Measurements from ENCODE around the gene NDE1. TPM values are rescaled to one million over a fixed set of nuclear protein-coding genes. Genes with fewer than 3 reads are reported as not detected.

The NDE1 gene
- total and polyA plus RNA-seq, 2 of the 4 experiments (the other 2 are of a cell fraction), result 22.7 to 29.2 TPM

DNA sequence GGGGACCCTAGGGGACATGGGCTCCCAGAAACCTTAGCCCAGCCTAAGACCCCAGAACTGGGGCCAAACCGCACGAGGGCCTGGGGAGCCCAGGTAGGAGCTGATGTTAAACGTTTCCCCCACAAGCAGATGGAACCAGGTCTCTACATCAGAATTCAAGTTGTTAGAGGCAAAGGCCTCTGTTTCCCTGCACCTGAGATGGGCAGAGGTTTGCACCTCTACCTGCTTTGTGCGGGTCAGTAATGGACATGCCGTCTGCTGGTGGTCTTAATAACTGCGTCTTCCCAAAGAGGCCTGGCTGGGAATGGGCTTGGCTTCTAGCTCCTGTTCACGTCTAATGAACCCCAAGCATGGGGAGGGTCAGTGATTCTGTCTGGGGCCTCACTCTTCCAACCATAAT is 79.1 kb downstream of the NDE1 start:
- CTCF ChIA-PET, result no interaction called here

More for the DNA sequence above, 79.1 kb downstream of the NDE1 start:
- Histone ChIP-seq H3K18ac (ENCODE audit: low read depth, low read length) (no peak overlapping the region), H3K9ac (ENCODE audit: low read depth, low read length) (no peak overlapping the region), H3K9me1 (ENCODE audit: insufficient read depth, low read length) (peaks cover 8% of the 10 kb centered on the region; the same call in 1 of the 2 replicates), H2BK20ac (ENCODE audit: low read depth, low read length) (no peak overlapping the region), H3K23ac (ENCODE audit: low read depth, low read length) (no peak overlapping the region), H3K27me3 (ENCODE audit: control insufficient read depth, insufficient read depth, low read length) (no peaks in the 10 kb centered on the region), H2BK15ac (ENCODE audit: low read depth, low read length) (no peak overlapping the region), H3K4ac (ENCODE audit: low read depth, low read length) (no peak overlapping the region), H3K4me1 (ENCODE audit: control insufficient read depth, insufficient read depth, low read length) (peaks cover 3% of the 10 kb centered on the region; the same call in 1 of the 2 replicates), H3K56ac (ENCODE audit: extremely low read depth, insufficient read depth, low read length) (no peak overlapping the region), H3K36me3 (ENCODE audit: control insufficient read depth, insufficient read depth, low read length) (peaks cover 15% of the 10 kb centered on the region), H3K4me3 (ENCODE audit: insufficient read depth, low read depth, low read length) (no peak overlapping the region), H3K4me2 (ENCODE audit: low read depth, low read length) (no peak overlapping the region), H4K20me1 (ENCODE audit: insufficient read depth, low read length) (no peaks in the 10 kb centered on the region), H2AK9ac (replicated peaks; ENCODE audit: low read depth, low read length, poor library complexity) (no peak overlapping the region), H3K79me1 (ENCODE audit: low read depth in 1 of 2, low read length in 2 of 2) (no peaks in the 10 kb centered on the region; a peak in 1 of 4 replicates), H3K14ac (replicated peaks; ENCODE audit: low read depth, low read length) (no peak overlapping the region), H4K5ac (ENCODE audit: low read depth, low read length) (no peak overlapping the region), H2BK120ac (ENCODE audit: low read depth, low read length) (no peak overlapping the region), H4K91ac (ENCODE audit: insufficient read depth, low read depth, low read length) (no peak overlapping the region), H3K9me3 (ENCODE audit: control insufficient read depth, insufficient read depth, low read length) (no peaks in the 10 kb centered on the region), H2AK5ac (ENCODE audit: low read depth, low read length) (no peak overlapping the region), H4K8ac (ENCODE audit: low read depth in 2 of 2, low read length in 2 of 2) (no peak overlapping the region), H3K27ac (ENCODE audit: insufficient read depth, low read length) (no peak overlapping the region), H2BK5ac (ENCODE audit: low read depth, low read length, poor library complexity, severe bottlenecking) (no peak overlapping the region), H2AFZ (replicated peaks; ENCODE audit: low read length, poor library complexity) (no peak overlapping the region)
- dilution Hi-C loops (cut with HindIII; ENCODE audit: low sequenced_read_pairs, unreplicated experiment) (no loop called here), intact Hi-C loops (cut with micrococcal nuclease) (no loop called here), in situ Hi-C loops (cut with MboI; ENCODE audit: low sequenced_read_pairs) (no loop called here)
- POLR2A ChIA-PET (ENCODE audit: unreplicated experiment), result no interaction called here
- BruUV-seq (replicated peaks), result no TSS peak
- ATAC-seq (ENCODE audit: low read depth), result no peak
- TF ChIP-seq BHLHE40 (IDR thresholded peaks at IDR 0.05; ENCODE audit: low read depth, low read length) (no peak), POLR2A (IDR thresholded peaks at IDR 0.05; ENCODE audit: low read depth, low read length) (no peak), RAD21 (IDR thresholded peaks at IDR 0.05; ENCODE audit: low read length) (no peak), NFE2L2 (IDR thresholded peaks at IDR 0.05; ENCODE audit: low read depth, low read length) (no peak), SMC3 (IDR thresholded peaks at IDR 0.05; ENCODE audit: low read depth, low read length) (no peak), RCOR1 (IDR thresholded peaks at IDR 0.05; ENCODE audit: insufficient replicate concordance, low read length) (no peak), CEBPB (IDR thresholded peaks at IDR 0.05; ENCODE audit: low read depth, low read length) (no peak), MXI1 (IDR thresholded peaks at IDR 0.05; ENCODE audit: borderline replicate concordance, low read depth, low read length) (no peak), RFX5 (IDR thresholded peaks at IDR 0.05; ENCODE audit: low read depth, low read length) (no peak), CHD1 (IDR thresholded peaks at IDR 0.05; ENCODE audit: low read depth, low read length) (no peak), FOS (IDR thresholded peaks at IDR 0.05; ENCODE audit: low read depth, low read length) (no peak)
- TF ChIP-seq, protein P1, sequence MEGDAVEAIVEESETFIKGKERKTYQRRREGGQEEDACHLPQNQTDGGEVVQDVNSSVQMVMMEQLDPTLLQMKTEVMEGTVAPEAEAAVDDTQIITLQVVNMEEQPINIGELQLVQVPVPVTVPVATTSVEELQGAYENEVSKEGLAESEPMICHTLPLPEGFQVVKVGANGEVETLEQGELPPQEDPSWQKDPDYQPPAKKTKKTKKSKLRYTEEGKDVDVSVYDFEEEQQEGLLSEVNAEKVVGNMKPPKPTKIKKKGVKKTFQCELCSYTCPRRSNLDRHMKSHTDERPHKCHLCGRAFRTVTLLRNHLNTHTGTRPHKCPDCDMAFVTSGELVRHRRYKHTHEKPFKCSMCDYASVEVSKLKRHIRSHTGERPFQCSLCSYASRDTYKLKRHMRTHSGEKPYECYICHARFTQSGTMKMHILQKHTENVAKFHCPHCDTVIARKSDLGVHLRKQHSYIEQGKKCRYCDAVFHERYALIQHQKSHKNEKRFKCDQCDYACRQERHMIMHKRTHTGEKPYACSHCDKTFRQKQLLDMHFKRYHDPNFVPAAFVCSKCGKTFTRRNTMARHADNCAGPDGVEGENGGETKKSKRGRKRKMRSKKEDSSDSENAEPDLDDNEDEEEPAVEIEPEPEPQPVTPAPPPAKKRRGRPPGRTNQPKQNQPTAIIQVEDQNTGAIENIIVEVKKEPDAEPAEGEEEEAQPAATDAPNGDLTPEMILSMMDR (conservative IDR thresholded peaks at IDR 0.05; ENCODE audit: low read depth, low read length), result no peak
- TF ChIP-seq, protein P2, sequence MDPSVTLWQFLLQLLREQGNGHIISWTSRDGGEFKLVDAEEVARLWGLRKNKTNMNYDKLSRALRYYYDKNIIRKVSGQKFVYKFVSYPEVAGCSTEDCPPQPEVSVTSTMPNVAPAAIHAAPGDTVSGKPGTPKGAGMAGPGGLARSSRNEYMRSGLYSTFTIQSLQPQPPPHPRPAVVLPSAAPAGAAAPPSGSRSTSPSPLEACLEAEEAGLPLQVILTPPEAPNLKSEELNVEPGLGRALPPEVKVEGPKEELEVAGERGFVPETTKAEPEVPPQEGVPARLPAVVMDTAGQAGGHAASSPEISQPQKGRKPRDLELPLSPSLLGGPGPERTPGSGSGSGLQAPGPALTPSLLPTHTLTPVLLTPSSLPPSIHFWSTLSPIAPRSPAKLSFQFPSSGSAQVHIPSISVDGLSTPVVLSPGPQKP (IDR thresholded peaks at IDR 0.05; ENCODE audit: borderline replicate concordance, low read depth, low read length), result no peak
- no peak for DNase-seq
- 100% methylated on average over 2 of the region's 7 CpGs; no CpG with 5 or more reads in 1 of the 2 experiments for WGBS, 2 experiments (ENCODE audit: extremely low coverage in 2 of 2, insufficient read length in 1 of 2)

Measured in IMR-90 (cell line).